ENCODE measurements around the gene NUTM2E.
A peak's percentile ranks its signal among the peaks of the same experiment; 100 is the strongest.
"Not testable (repeated sequence)": the region's sequence is repeated elsewhere in the genome, so short reads cannot be mapped to it uniquely, and the experiment has no call there.

Gene NUTM2E

DNA sequence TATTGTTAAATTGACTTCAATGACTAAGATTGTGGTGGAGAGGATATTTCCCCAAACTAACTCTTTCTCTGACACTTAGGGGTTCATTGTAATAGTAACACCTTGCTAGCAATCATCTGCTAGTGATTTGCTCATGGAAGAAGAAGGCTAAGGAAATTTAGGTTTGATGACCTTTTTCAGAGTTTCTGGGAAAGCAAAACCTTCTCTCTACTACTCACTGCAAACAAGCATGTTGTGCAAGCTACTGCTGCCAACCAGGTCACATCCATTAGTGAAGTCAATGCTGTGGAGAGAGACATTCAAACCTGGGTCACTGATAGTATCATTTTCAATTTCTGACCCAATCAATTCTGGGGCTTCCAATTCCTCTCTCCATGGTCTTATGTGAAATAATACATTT, 14.6 kb upstream of the NUTM2E start:
- not testable (repeated sequence) for H3K4me1 ChIP-seq (ENCODE audit: control insufficient read depth in 5 of 5, insufficient read depth in 5 of 5, low read length in 5 of 5); H3K4me3 ChIP-seq (ENCODE audit: low read depth in 1 of 5, low read length in 5 of 5); H3K9ac ChIP-seq (ENCODE audit: low read length in 5 of 5); H3K27me3 ChIP-seq (ENCODE audit: control insufficient read depth in 5 of 5, insufficient read depth in 4 of 5, low read length in 5 of 5); H3K9me3 ChIP-seq (ENCODE audit: control insufficient read depth in 5 of 5, low read length in 5 of 5); H3K27ac ChIP-seq (ENCODE audit: low read depth, low read length); H3K36me3 ChIP-seq (ENCODE audit: control insufficient read depth in 5 of 5, insufficient read depth in 5 of 5, low read length in 5 of 5)

DNA sequence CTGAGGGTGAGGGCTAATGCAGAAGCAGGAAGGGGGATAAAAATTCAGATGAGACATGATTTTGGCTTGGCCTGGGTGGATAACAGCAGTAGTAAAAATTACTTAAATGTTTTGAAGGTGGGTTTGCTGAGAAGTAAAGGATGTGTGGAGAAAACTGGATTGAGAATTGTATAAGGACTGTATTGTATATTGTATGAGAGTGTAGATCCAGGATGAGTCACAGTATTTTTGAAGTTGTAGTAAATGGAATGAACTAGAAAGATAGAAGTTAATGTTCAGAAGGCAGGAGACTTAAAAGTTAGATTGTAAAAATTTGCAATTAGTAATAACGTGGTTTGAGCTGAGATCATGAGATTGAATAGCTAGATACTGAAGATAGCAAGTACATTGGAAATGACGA, 10.2 kb upstream of the NUTM2E start:
- H3K27me3 ChIP-seq (ENCODE audit: control insufficient read depth in 5 of 5, insufficient read depth in 4 of 5, low read length in 5 of 5); H3K4me1 ChIP-seq (ENCODE audit: control insufficient read depth in 5 of 5, insufficient read depth in 5 of 5, low read length in 5 of 5); H3K27ac ChIP-seq (ENCODE audit: low read depth, low read length); H3K9me3 ChIP-seq (ENCODE audit: control insufficient read depth in 5 of 5, low read length in 5 of 5); H3K4me3 ChIP-seq (ENCODE audit: low read depth in 1 of 5, low read length in 5 of 5); H3K36me3 ChIP-seq (ENCODE audit: control insufficient read depth in 5 of 5, insufficient read depth in 5 of 5, low read length in 5 of 5); H3K9ac ChIP-seq (ENCODE audit: low read length in 5 of 5): not testable (repeated sequence)

DNA sequence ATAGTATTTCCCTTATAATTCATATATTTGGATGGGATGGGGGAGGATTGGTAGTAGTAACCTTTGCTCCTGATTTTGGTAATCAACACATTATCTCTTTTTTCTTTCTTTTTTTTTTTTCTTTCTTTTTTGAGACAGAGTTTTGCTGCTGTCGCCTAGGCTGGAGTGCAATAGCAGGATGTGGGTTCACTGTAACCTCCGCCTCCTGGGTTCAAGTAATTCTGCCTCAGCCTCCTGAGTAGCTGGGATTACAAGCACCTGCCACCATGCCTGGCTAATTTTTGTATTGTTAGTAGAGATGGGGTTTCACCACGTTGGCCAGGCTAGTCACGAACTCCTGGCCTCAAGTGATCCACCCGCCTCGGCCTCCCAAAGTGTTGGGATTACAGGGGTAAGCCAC, 3.2 kb upstream of the NUTM2E start:
- not testable (repeated sequence) for H3K27ac ChIP-seq (ENCODE audit: low read depth, low read length); H3K27me3 ChIP-seq (ENCODE audit: control insufficient read depth in 5 of 5, insufficient read depth in 4 of 5, low read length in 5 of 5); H3K4me1 ChIP-seq (ENCODE audit: control insufficient read depth in 5 of 5, insufficient read depth in 5 of 5, low read length in 5 of 5); H3K9ac ChIP-seq (ENCODE audit: low read length in 5 of 5); H3K4me3 ChIP-seq (ENCODE audit: low read depth in 1 of 5, low read length in 5 of 5); H3K9me3 ChIP-seq (ENCODE audit: control insufficient read depth in 5 of 5, low read length in 5 of 5); H3K36me3 ChIP-seq (ENCODE audit: control insufficient read depth in 5 of 5, insufficient read depth in 5 of 5, low read length in 5 of 5)

DNA sequence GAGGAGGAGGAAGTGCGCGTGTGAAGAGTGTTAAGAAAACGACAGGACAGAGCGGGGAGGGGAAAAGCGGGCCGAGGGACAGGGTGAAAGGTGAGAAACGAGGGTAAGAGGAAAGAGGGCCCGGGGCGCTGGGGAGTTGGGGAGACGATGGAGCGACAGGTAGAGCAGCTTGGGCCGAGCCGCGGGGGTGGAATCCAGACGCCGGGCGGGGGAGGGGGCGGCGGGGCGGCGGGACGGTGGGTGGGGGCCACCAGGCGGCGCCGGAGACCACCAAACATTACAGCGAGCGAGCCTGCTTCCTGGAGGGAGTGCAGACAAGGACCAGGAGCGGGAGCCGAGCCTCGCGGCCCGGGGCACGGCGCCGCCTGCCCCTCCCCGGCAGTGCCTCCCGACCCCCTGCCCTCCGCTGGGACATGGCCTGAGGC, 940 bp upstream of the NUTM2E start:
- peak overlapping the region in 2 of 5 donors; percentile 40 to 57 for H3K4me3 ChIP-seq (ENCODE audit: low read depth in 1 of 5, low read length in 5 of 5)

DNA sequence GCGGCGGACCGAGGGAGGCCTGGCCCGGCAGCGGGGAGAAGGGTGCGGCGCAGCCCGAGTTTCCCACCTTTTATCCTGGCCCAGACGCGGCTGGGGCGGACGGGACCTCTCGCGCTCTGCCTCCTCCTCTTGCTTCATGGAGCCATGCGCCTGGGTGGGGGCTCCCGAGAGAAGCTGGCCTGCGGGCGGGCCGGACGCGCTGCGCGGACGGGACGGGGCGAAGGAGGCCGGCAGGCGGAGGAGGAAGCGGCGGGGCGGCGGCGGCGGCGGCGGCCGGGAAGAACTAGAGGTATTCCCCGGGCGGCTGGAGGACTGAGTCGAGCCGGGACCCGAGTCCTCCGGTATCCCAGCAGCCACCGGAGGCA, 426 bp upstream of the NUTM2E start:
- H3K36me3 ChIP-seq (ENCODE audit: control insufficient read depth in 5 of 5, insufficient read depth in 5 of 5, low read length in 5 of 5); H3K27me3 ChIP-seq (ENCODE audit: control insufficient read depth in 5 of 5, insufficient read depth in 4 of 5, low read length in 5 of 5); H3K9me3 ChIP-seq (ENCODE audit: control insufficient read depth in 5 of 5, low read length in 5 of 5); H3K4me1 ChIP-seq (ENCODE audit: control insufficient read depth in 5 of 5, insufficient read depth in 5 of 5, low read length in 5 of 5); H3K9ac ChIP-seq (ENCODE audit: low read length in 5 of 5): not testable (repeated sequence)
- peak overlapping the region; percentile 57 for H3K27ac ChIP-seq (ENCODE audit: low read depth, low read length)
- H3K4me3 ChIP-seq (ENCODE audit: low read depth in 1 of 5, low read length in 5 of 5), result peak overlapping the region in 2 of 5 donors; percentile 34 to 53

More for the DNA sequence above, 940 bp upstream of the NUTM2E start:
- not testable (repeated sequence) for H3K4me1 ChIP-seq (ENCODE audit: control insufficient read depth in 5 of 5, insufficient read depth in 5 of 5, low read length in 5 of 5); H3K27me3 ChIP-seq (ENCODE audit: control insufficient read depth in 5 of 5, insufficient read depth in 4 of 5, low read length in 5 of 5); H3K36me3 ChIP-seq (ENCODE audit: control insufficient read depth in 5 of 5, insufficient read depth in 5 of 5, low read length in 5 of 5); H3K9me3 ChIP-seq (ENCODE audit: control insufficient read depth in 5 of 5, low read length in 5 of 5); H3K9ac ChIP-seq (ENCODE audit: low read length in 5 of 5)
- H3K27ac ChIP-seq (ENCODE audit: low read depth, low read length), result peak overlapping the region; percentile 57

- not testable (repeated sequence) for H3K4me1 ChIP-seq (ENCODE audit: control insufficient read depth in 5 of 5, insufficient read depth in 5 of 5, low read length in 5 of 5); H3K27me3 ChIP-seq (ENCODE audit: control insufficient read depth in 5 of 5, insufficient read depth in 4 of 5, low read length in 5 of 5); H3K4me3 ChIP-seq (ENCODE audit: low read depth in 1 of 5, low read length in 5 of 5); H3K36me3 ChIP-seq (ENCODE audit: control insufficient read depth in 5 of 5, insufficient read depth in 5 of 5, low read length in 5 of 5); H3K27ac ChIP-seq (ENCODE audit: low read depth, low read length); H3K9ac ChIP-seq (ENCODE audit: low read length in 5 of 5); H3K9me3 ChIP-seq (ENCODE audit: control insufficient read depth in 5 of 5, low read length in 5 of 5)
Measured at GRCh38 chr10:79833833-79834232, 7.3 kb downstream of the NUTM2E start.

DNA sequence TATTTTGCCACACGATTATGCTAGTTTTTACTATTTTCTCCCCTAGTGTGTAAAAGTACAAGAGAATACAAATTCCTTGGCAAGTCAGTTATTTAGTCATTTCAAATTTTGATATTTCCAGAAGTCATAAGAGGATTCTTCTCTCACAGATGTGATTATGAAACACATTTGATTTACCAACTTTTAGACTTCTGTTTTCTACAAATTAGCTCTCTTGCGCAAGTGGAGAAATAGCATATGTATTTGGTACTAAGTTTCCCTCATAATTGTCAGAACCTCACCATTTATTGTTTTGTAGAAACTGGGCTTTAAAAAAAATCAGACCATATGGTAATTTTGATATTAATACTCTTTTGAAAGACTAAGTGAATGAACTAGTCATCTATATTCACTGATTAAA, 9.4 kb downstream of the NUTM2E start:
- not testable (repeated sequence) for H3K27ac ChIP-seq (ENCODE audit: low read depth, low read length); H3K4me1 ChIP-seq (ENCODE audit: control insufficient read depth in 5 of 5, insufficient read depth in 5 of 5, low read length in 5 of 5); H3K9ac ChIP-seq (ENCODE audit: low read length in 5 of 5); H3K4me3 ChIP-seq (ENCODE audit: low read depth in 1 of 5, low read length in 5 of 5); H3K9me3 ChIP-seq (ENCODE audit: control insufficient read depth in 5 of 5, low read length in 5 of 5); H3K36me3 ChIP-seq (ENCODE audit: control insufficient read depth in 5 of 5, insufficient read depth in 5 of 5, low read length in 5 of 5); H3K27me3 ChIP-seq (ENCODE audit: control insufficient read depth in 5 of 5, insufficient read depth in 4 of 5, low read length in 5 of 5)

- not testable (repeated sequence) for H3K27me3 ChIP-seq (ENCODE audit: control insufficient read depth in 5 of 5, insufficient read depth in 4 of 5, low read length in 5 of 5); H3K27ac ChIP-seq (ENCODE audit: low read depth, low read length); H3K4me3 ChIP-seq (ENCODE audit: low read depth in 1 of 5, low read length in 5 of 5); H3K36me3 ChIP-seq (ENCODE audit: control insufficient read depth in 5 of 5, insufficient read depth in 5 of 5, low read length in 5 of 5); H3K4me1 ChIP-seq (ENCODE audit: control insufficient read depth in 5 of 5, insufficient read depth in 5 of 5, low read length in 5 of 5); H3K9ac ChIP-seq (ENCODE audit: low read length in 5 of 5); H3K9me3 ChIP-seq (ENCODE audit: control insufficient read depth in 5 of 5, low read length in 5 of 5)
Measured at GRCh38 chr10:79836891-79837290, 10.4 kb downstream of the NUTM2E start.

- H3K36me3 ChIP-seq (ENCODE audit: control insufficient read depth in 5 of 5, insufficient read depth in 5 of 5, low read length in 5 of 5); H3K9ac ChIP-seq (ENCODE audit: low read length in 5 of 5); H3K9me3 ChIP-seq (ENCODE audit: control insufficient read depth in 5 of 5, low read length in 5 of 5); H3K27ac ChIP-seq (ENCODE audit: low read depth, low read length); H3K4me3 ChIP-seq (ENCODE audit: low read depth in 1 of 5, low read length in 5 of 5); H3K4me1 ChIP-seq (ENCODE audit: control insufficient read depth in 5 of 5, insufficient read depth in 5 of 5, low read length in 5 of 5); H3K27me3 ChIP-seq (ENCODE audit: control insufficient read depth in 5 of 5, insufficient read depth in 4 of 5, low read length in 5 of 5): not testable (repeated sequence)
Measured at GRCh38 chr10:79838441-79838840, 11.9 kb downstream of the NUTM2E start.

DNA sequence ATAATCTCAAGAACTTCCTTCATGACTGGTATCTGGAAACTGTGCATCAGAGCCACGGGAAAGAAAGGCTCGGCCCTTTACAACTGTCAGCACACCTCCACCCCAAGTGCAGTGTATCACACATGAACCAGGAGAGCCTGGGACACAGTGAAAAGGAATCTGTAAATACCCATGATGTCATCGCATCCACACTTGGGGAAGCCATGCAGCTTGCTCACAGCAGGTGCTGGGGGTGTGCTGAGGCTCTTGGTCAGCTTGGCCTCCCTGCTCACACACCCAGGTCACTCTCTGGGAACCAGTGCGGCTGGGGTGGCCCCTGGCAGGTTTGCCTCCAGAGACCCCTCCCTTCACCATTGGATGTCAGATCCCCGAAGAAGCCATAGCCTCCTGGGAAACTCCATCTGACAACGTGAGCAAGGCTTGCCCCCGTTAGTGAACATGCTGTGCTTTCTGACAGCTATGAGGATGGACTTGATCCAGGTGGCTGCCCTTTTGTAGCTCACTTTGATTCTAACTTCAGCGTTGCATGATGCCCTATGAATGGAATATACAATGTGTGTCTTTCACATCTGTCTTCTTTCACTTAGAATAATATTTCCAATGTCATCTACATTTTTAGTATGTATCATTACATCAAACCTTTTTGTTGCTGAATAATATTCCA, 26.8 kb downstream of the NUTM2E start:
- not testable (repeated sequence) for H3K36me3 ChIP-seq (ENCODE audit: control insufficient read depth in 5 of 5, insufficient read depth in 5 of 5, low read length in 5 of 5); H3K27me3 ChIP-seq (ENCODE audit: control insufficient read depth in 5 of 5, insufficient read depth in 4 of 5, low read length in 5 of 5)

DNA sequence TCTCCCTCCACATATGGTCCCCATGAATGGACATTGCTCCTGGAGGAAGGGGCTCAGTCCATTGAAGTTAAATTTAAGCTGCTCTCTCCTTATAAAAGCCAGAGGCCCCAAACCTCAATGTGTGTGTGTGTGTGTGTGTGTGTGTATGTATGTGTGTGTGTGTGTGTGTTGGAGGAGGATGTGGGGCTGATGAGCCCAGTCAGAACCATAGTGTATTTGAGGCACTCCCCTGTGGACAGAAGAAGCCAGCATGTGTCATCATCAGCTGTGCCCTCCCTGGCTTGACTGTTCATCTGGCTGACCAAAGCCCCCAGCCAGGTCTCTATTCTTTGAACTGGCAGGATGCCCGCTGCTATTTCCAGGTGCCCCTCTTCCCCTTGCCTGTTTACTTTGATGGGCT, 35.7 kb downstream of the NUTM2E start:
- not testable (repeated sequence) for H3K4me1 ChIP-seq (ENCODE audit: control insufficient read depth in 5 of 5, insufficient read depth in 5 of 5, low read length in 5 of 5); H3K9ac ChIP-seq (ENCODE audit: low read length in 5 of 5); H3K9me3 ChIP-seq (ENCODE audit: control insufficient read depth in 5 of 5, low read length in 5 of 5); H3K4me3 ChIP-seq (ENCODE audit: low read depth in 1 of 5, low read length in 5 of 5); H3K27ac ChIP-seq (ENCODE audit: low read depth, low read length); H3K27me3 ChIP-seq (ENCODE audit: control insufficient read depth in 5 of 5, insufficient read depth in 4 of 5, low read length in 5 of 5); H3K36me3 ChIP-seq (ENCODE audit: control insufficient read depth in 5 of 5, insufficient read depth in 5 of 5, low read length in 5 of 5)

More for the DNA sequence above, 26.8 kb downstream of the NUTM2E start:
- H3K9me3 ChIP-seq (ENCODE audit: control insufficient read depth in 5 of 5, low read length in 5 of 5); H3K27ac ChIP-seq (ENCODE audit: low read depth, low read length); H3K4me3 ChIP-seq (ENCODE audit: low read depth in 1 of 5, low read length in 5 of 5); H3K4me1 ChIP-seq (ENCODE audit: control insufficient read depth in 5 of 5, insufficient read depth in 5 of 5, low read length in 5 of 5); H3K9ac ChIP-seq (ENCODE audit: low read length in 5 of 5): not testable (repeated sequence)

All from subcutaneous abdominal adipose tissue (tissue), 5 donors.